Measurements from ENCODE around the gene C8B. TPM values are rescaled to one million over a fixed set of nuclear protein-coding genes. Genes with fewer than 3 reads are reported as not detected.

Gene C8B
- total and polyA plus RNA-seq, 9 donors = 0.25 to 0.40 TPM; not detected in 7

DNA sequence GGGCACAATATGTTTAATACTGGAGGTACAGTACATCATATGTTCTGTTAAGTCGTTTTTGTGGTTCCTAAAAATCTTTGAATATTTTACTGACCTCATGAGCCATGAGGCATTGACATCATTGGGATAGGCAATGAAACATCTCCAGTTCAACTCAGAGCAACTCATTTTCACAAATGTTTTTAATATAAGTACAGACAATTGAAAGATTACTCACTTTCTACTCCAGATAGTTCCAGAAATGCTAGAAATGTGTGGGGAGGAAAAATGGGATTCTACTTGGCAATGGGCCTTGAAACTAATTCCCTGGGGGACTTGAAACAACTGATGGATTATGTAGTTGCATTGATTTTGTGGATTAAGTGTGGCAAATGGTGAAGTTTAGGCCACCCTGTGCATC, 7.2 kb upstream of the C8B start:
- WGBS (ENCODE audit: insufficient coverage) = no CpG with 5 or more reads among the region's 1 CpG
- H3K9me3 ChIP-seq (replicated peaks; ENCODE audit: control insufficient read depth, low read depth, low read length) = peaks cover 4% of the 10 kb centered on the region
- H3K36me3 ChIP-seq (ENCODE audit: control insufficient read depth, insufficient read depth, low read length) = no peaks in the 10 kb centered on the region
- H3K4me1 ChIP-seq (ENCODE audit: control insufficient read depth, insufficient read depth, low read length) = no peaks in the 10 kb centered on the region
- no peak overlapping the region for H3K4me3 ChIP-seq (ENCODE audit: low read length)
- H3K27ac ChIP-seq (ENCODE audit: low read length) = no peak overlapping the region
- no peak for DNase-seq
- H3K27me3 ChIP-seq (ENCODE audit: control insufficient read depth, insufficient read depth, low read length) = no peaks in the 10 kb centered on the region

DNA sequence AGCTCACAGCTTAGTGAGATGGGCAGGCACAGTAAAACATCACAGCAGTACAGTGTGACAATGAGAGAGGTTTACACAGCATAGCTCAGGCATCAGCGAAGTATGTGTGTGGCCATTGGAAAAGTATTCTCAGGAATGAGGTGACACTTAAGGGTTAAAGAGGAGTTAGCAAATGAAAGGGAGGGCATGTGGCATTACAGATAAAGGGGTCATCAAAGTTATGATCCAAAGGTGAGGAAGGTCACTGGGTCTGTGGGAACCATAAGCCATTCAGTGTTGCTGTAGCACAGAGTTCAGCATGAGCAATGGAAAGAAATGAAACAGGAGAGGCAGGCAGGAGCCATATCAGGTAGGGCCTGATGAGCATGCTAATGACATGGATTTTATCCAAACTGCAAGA, 4.5 kb upstream of the C8B start:
- H3K27ac ChIP-seq (ENCODE audit: low read length) = no peak overlapping the region
- H3K36me3 ChIP-seq (ENCODE audit: control insufficient read depth, insufficient read depth, low read length) = no peaks in the 10 kb centered on the region
- no peak overlapping the region for H3K4me3 ChIP-seq (ENCODE audit: low read length)
- no peaks in the 10 kb centered on the region for H3K4me1 ChIP-seq (ENCODE audit: control insufficient read depth, insufficient read depth, low read length)
- H3K27me3 ChIP-seq (ENCODE audit: control insufficient read depth, insufficient read depth, low read length) = no peaks in the 10 kb centered on the region
- 92% methylated on average over 1 of the region's 1 CpG for WGBS (ENCODE audit: insufficient coverage)
- peaks cover 4% of the 10 kb centered on the region for H3K9me3 ChIP-seq (replicated peaks; ENCODE audit: control insufficient read depth, low read depth, low read length)
- no peak for DNase-seq

DNA sequence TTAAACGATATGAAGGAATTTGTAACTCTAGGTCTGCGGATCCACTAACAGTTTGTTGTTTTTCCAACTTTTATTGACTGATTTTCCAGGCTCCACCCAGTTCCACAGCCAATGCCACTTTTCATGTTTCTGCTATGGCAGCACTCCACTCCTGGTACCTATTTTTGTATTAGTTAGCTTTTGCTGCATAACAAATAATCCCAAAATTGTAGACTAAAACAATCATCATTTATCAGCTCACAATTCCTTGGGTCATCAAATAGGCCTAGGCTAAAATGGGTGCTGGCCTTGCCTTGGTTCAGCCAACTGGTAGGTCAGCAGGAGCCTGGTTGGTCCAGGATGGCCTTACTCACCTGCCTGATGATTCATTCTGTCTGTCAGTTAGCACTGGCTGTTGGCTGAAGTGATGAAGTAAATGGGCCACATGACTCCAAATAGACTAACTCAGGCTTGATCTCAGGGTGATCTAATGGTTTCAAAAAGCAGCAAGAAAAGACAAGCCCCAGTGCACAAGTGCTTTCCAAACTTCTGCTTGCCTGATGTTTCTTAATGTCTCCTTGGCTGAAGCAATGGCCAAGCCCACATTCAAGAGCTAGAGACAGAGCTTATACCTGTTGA, 3.2 kb upstream of the C8B start:
- no peak overlapping the region for H3K4me3 ChIP-seq (ENCODE audit: low read length)
- no peaks in the 10 kb centered on the region for H3K4me1 ChIP-seq (ENCODE audit: control insufficient read depth, insufficient read depth, low read length)
- 94% methylated on average over 2 of the region's 2 CpGs for WGBS (ENCODE audit: insufficient coverage)
- H3K27me3 ChIP-seq (ENCODE audit: control insufficient read depth, insufficient read depth, low read length) = no peaks in the 10 kb centered on the region
- no peak for DNase-seq
- H3K9me3 ChIP-seq (replicated peaks; ENCODE audit: control insufficient read depth, low read depth, low read length) = peaks cover 4% of the 10 kb centered on the region
- no peak overlapping the region for H3K27ac ChIP-seq (ENCODE audit: low read length)
- H3K36me3 ChIP-seq (ENCODE audit: control insufficient read depth, insufficient read depth, low read length) = no peaks in the 10 kb centered on the region

- DNase-seq = peak; percentile 22
- H3K27me3 ChIP-seq (ENCODE audit: control insufficient read depth, insufficient read depth, low read length) = no peaks in the 10 kb centered on the region
- no peaks in the 10 kb centered on the region for H3K4me1 ChIP-seq (ENCODE audit: control insufficient read depth, insufficient read depth, low read length)
These were observed 2.4 kb upstream of the C8B start for GRCh38 chr1:56967900-56968832.

DNA sequence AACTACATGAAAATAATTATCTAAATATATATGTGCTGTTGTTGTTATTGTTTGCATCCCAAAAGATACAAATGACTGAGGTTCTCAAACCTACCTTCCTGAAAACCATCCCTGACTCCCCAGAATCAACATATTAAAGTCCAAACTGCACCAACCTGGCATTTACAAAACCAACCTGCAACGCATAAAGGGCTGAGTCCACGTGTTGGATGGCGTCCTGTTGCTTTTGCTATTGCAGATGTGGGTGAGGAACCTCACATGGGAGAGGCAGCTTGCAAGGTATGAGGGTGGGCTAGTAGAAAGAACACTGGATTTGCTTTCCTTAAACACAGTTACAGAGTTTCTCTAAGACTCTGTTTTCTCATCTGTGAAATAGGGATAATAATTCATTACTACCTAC, 1.5 kb upstream of the C8B start:
- H3K4me3 ChIP-seq (ENCODE audit: low read length) = no peak overlapping the region
- H3K9me3 ChIP-seq (replicated peaks; ENCODE audit: control insufficient read depth, low read depth, low read length) = peaks cover 4% of the 10 kb centered on the region
- no CpG with 5 or more reads among the region's 3 CpGs for WGBS (ENCODE audit: insufficient coverage)

More at GRCh38 chr1:56967900-56968832, 2.4 kb upstream of the C8B start:
- H3K4me3 ChIP-seq (ENCODE audit: low read length) = no peak overlapping the region
- no peaks in the 10 kb centered on the region for H3K36me3 ChIP-seq (ENCODE audit: control insufficient read depth, insufficient read depth, low read length)
- H3K9me3 ChIP-seq (replicated peaks; ENCODE audit: control insufficient read depth, low read depth, low read length) = peaks cover 4% of the 10 kb centered on the region
- H3K27ac ChIP-seq (ENCODE audit: low read length) = no peak overlapping the region
- 43% methylated on average over 14 of the region's 15 CpGs for WGBS (ENCODE audit: insufficient coverage)

GRCh38 chr1:56966698-56966999, 834 bp upstream of the C8B start:
- Histone ChIP-seq H3K27me3 (ENCODE audit: control insufficient read depth, insufficient read depth, low read length) (no peaks in the 10 kb centered on the region), H3K4me1 (ENCODE audit: control insufficient read depth, insufficient read depth, low read length) (no peaks in the 10 kb centered on the region), H3K27ac (ENCODE audit: low read length) (no peak overlapping the region), H3K36me3 (ENCODE audit: control insufficient read depth, insufficient read depth, low read length) (no peaks in the 10 kb centered on the region), H3K4me3 (ENCODE audit: low read length) (no peak overlapping the region), H3K9me3 (replicated peaks; ENCODE audit: control insufficient read depth, low read depth, low read length) (peaks cover 4% of the 10 kb centered on the region)
- DNase-seq = no peak
- no CpG with 5 or more reads among the region's 1 CpG for WGBS (ENCODE audit: insufficient coverage)

More for the DNA sequence above, 1.5 kb upstream of the C8B start:
- Histone ChIP-seq H3K27ac (ENCODE audit: low read length) (no peak overlapping the region), H3K27me3 (ENCODE audit: control insufficient read depth, insufficient read depth, low read length) (no peaks in the 10 kb centered on the region), H3K4me1 (ENCODE audit: control insufficient read depth, insufficient read depth, low read length) (no peaks in the 10 kb centered on the region), H3K36me3 (ENCODE audit: control insufficient read depth, insufficient read depth, low read length) (no peaks in the 10 kb centered on the region)
- no peak for DNase-seq

DNA sequence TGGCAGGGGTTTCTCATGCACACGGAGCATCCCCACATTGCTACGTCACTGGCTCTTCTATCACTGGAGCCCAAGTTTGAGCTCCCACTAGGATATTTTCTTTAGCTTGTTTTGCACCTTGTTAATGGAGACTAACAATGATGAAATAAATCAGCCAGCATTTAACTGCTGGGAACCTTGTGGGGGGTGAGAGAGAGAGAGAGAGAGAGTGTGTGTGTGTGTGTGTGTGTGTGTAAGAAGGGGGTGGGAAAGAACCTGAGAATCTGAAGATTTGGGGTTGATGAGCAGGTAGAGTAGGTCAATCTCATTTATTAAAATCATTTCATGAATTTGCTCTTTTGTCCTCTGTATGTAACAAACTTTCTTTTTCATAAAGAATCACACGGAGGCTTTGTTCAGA, 624 bp downstream of the C8B start:
- Histone ChIP-seq H3K27ac (ENCODE audit: low read length) (no peak overlapping the region), H3K4me1 (ENCODE audit: control insufficient read depth, insufficient read depth, low read length) (no peaks in the 10 kb centered on the region), H3K4me3 (ENCODE audit: low read length) (no peak overlapping the region), H3K36me3 (ENCODE audit: control insufficient read depth, insufficient read depth, low read length) (no peaks in the 10 kb centered on the region), H3K9me3 (replicated peaks; ENCODE audit: control insufficient read depth, low read depth, low read length) (peaks cover 4% of the 10 kb centered on the region), H3K27me3 (ENCODE audit: control insufficient read depth, insufficient read depth, low read length) (no peaks in the 10 kb centered on the region)
- 100% methylated on average over 1 of the region's 3 CpGs for WGBS (ENCODE audit: insufficient coverage)
- no peak for DNase-seq

DNA sequence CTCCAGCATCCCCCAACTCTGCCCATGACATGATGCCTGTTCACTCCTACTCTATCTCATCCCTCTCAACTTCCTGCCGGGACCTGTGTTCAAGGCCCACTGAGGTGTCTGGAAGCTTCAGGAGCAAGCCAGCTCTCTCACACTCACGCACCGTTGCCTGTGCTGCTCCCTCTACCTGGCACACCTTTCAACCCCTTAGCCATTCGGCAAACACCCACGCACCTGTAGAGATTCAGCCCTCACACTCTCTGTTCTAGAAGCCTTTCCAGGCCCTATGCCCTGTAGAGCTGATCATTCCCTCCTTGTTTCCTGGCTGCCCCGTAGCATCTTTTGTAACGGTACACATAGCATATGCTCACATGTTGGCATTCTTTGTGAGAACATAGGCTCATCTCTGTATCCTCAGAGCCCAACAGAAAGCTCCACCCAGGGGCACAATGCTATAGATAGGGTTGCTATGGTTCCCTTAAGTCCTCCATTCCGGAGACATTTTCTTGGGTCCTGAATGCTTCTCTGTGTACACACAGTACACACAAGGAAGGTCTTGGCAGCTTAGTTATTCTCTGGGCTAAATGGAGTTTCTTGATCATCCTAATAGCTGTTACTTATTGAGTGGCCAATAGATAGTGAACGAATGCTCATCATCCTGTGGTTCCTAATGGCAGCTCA, 1.3 kb downstream of the C8B start:
- H3K36me3 ChIP-seq (ENCODE audit: control insufficient read depth, insufficient read depth, low read length) = no peaks in the 10 kb centered on the region
- peaks cover 4% of the 10 kb centered on the region for H3K9me3 ChIP-seq (replicated peaks; ENCODE audit: control insufficient read depth, low read depth, low read length)
- no peaks in the 10 kb centered on the region for H3K27me3 ChIP-seq (ENCODE audit: control insufficient read depth, insufficient read depth, low read length)
- DNase-seq = no peak
- WGBS (ENCODE audit: insufficient coverage) = 85% methylated on average over 5 of the region's 9 CpGs
- no peak overlapping the region for H3K4me3 ChIP-seq (ENCODE audit: low read length)
- H3K4me1 ChIP-seq (ENCODE audit: control insufficient read depth, insufficient read depth, low read length) = no peaks in the 10 kb centered on the region
- no peak overlapping the region for H3K27ac ChIP-seq (ENCODE audit: low read length)

DNA sequence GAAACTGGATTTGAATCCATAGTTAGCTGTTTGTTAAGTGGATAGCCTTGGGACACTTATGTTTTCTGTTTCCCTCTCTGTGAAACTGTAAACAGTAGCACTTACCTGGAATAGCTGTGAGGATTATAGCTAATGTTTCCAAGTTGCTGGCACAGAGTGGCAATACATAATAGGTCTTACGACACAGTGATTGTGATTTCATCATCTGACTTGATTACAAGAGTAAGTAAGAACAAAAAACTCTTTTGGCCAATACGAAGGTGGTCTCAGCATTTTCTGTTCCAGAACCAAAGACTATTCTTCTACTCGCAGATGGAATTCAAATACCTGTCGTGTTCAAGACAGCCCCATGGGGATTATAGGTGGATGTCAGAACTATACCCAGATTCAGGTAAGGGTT, 2.1 kb downstream of the C8B start:
- H3K9me3 ChIP-seq (replicated peaks; ENCODE audit: control insufficient read depth, low read depth, low read length) = peaks cover under 1% of the 10 kb centered on the region
- H3K27me3 ChIP-seq (ENCODE audit: control insufficient read depth, insufficient read depth, low read length) = no peaks in the 10 kb centered on the region
- DNase-seq = no peak
- no peak overlapping the region for H3K4me3 ChIP-seq (ENCODE audit: low read length)
- no CpG with 5 or more reads among the region's 4 CpGs for WGBS (ENCODE audit: insufficient coverage)
- no peaks in the 10 kb centered on the region for H3K4me1 ChIP-seq (ENCODE audit: control insufficient read depth, insufficient read depth, low read length)
- H3K27ac ChIP-seq (ENCODE audit: low read length) = no peak overlapping the region
- no peaks in the 10 kb centered on the region for H3K36me3 ChIP-seq (ENCODE audit: control insufficient read depth, insufficient read depth, low read length)

- Histone ChIP-seq H3K27me3 (ENCODE audit: control insufficient read depth, insufficient read depth, low read length) (no peaks in the 10 kb centered on the region), H3K9me3 (replicated peaks; ENCODE audit: control insufficient read depth, low read depth, low read length) (no peaks in the 10 kb centered on the region), H3K4me1 (ENCODE audit: control insufficient read depth, insufficient read depth, low read length) (no peaks in the 10 kb centered on the region), H3K36me3 (ENCODE audit: control insufficient read depth, insufficient read depth, low read length) (no peaks in the 10 kb centered on the region), H3K27ac (ENCODE audit: low read length) (no peak overlapping the region), H3K4me3 (ENCODE audit: low read length) (no peak overlapping the region)
- DNase-seq = no peak
- WGBS (ENCODE audit: insufficient coverage) = no CpG with 5 or more reads among the region's 10 CpGs
These were observed 4.4 kb downstream of the C8B start for GRCh38 chr1:56961426-56961825.

All from muscle of leg (tissue), 11 donors.